ENCODE data around the gene PPP1R14C.

DNA sequence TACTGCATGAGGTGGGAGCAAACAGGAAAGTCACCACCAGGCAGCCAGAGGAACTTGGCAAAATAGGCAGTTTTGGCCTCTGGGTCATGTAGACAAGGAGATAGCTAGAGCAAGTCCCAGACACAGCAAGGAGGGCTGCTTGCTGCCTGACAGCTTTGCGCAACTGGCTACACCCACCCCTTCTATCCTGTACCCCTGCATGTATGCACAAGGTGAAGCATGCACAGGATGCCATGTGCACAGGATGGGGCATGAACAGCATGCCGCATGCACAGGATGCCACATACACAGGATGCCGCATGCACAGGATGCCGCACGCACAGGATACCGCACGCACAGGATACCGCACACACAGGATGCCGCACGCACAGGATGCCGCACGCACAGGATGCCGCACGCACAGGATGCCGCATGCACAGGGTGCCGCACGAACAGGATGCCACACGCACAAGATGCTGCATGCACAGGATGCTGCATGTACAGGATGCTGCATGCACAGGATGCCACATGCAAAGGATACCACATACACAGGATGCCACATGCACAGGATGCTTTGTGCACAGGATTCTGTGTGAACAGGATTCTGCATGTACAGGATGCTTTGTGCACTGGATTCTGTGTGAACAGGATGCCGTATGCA is 121.0 kb downstream of the PPP1R14C start:
- no peak for TF ChIP-seq POLR2A (IDR thresholded peaks at IDR 0.05)
- TF ChIP-seq, protein P1, sequence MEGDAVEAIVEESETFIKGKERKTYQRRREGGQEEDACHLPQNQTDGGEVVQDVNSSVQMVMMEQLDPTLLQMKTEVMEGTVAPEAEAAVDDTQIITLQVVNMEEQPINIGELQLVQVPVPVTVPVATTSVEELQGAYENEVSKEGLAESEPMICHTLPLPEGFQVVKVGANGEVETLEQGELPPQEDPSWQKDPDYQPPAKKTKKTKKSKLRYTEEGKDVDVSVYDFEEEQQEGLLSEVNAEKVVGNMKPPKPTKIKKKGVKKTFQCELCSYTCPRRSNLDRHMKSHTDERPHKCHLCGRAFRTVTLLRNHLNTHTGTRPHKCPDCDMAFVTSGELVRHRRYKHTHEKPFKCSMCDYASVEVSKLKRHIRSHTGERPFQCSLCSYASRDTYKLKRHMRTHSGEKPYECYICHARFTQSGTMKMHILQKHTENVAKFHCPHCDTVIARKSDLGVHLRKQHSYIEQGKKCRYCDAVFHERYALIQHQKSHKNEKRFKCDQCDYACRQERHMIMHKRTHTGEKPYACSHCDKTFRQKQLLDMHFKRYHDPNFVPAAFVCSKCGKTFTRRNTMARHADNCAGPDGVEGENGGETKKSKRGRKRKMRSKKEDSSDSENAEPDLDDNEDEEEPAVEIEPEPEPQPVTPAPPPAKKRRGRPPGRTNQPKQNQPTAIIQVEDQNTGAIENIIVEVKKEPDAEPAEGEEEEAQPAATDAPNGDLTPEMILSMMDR (IDR thresholded peaks at IDR 0.05), result no peak
